GM23248 (cell line): ENCODE results near the gene GPR39. TPM values are rescaled to one million over a fixed set of nuclear protein-coding genes. Genes with fewer than 3 reads are reported as not detected.
"Not testable (repeated sequence)": the region's sequence is repeated elsewhere in the genome, so short reads cannot be mapped to it uniquely, and the experiment has no call there.

ENCODE experiments used
- DNase-seq: peaks from one replicate; pipeline ENCODE4 v3.0.0-alpha.2; 2015
- H2AFZ ChIP-seq: fragments of 200-600 bp; sonication (generic); 2 replicates; pipeline ENCODE4 v1.6.1; 2016; ENCODE audit warnings: antibody characterized with exemption
- H3F3A ChIP-seq: fragments of 200-600 bp; sonication (generic); 2 replicates; pipeline ENCODE4 v1.6.1; 2016; ENCODE audit warnings: mild to moderate bottlenecking, antibody characterized with exemption, mixed run types; ENCODE audit not compliant: insufficient read depth
- H3K27ac ChIP-seq: fragments of 200-600 bp; sonication (generic); 2 replicates; pipeline ENCODE4 v1.5.1; 2016; ENCODE audit warnings: mild to moderate bottlenecking
- H3K27me3 ChIP-seq: fragments of 200-600 bp; sonication (generic); replicated peaks from 2 replicates; pipeline ENCODE4 v1.6.1; 2016; ENCODE audit warnings: mild to moderate bottlenecking; ENCODE audit not compliant: insufficient read depth
- H3K36me3 ChIP-seq: fragments of 200-600 bp; sonication (generic); 2 replicates; pipeline ENCODE4 v1.6.1; 2016; ENCODE audit warnings: low read depth, mild to moderate bottlenecking
- H3K4me1 ChIP-seq: fragments of 200-600 bp; sonication (generic); 2 replicates; pipeline ENCODE4 v1.6.1; 2016; ENCODE audit warnings: mild to moderate bottlenecking; ENCODE audit not compliant: insufficient read depth
- H3K4me2 ChIP-seq: fragments of 200-600 bp; sonication (generic); one replicate; pipeline ENCODE4 v1.6.1; 2016; ENCODE audit warnings: mild to moderate bottlenecking; ENCODE audit not compliant: unreplicated experiment
- H3K4me3 ChIP-seq: fragments of 200-600 bp; sonication (generic); 2 replicates; pipeline ENCODE4 v1.5.1; 2016; ENCODE audit warnings: mild to moderate bottlenecking
- H3K79me2 ChIP-seq: fragments of 200-600 bp; sonication (generic); 2 replicates; pipeline ENCODE4 v1.6.1; 2016; ENCODE audit warnings: mild to moderate bottlenecking; ENCODE audit not compliant: insufficient read depth
- H3K9ac ChIP-seq: fragments of 200-600 bp; sonication (generic); 2 replicates; pipeline ENCODE4 v1.6.1; 2016; ENCODE audit warnings: mild to moderate bottlenecking
- H3K9me2 ChIP-seq: fragments of 200-600 bp; sonication (generic); 2 replicates; pipeline ENCODE4 v1.6.1; 2016; ENCODE audit warnings: mixed run types, mild to moderate bottlenecking, moderate library complexity; ENCODE audit not compliant: insufficient read depth
- H3K9me3 ChIP-seq: fragments of 200-600 bp; sonication (generic); one replicate; pipeline ENCODE4 v1.6.1; 2017; ENCODE audit warnings: low read depth
- H4K20me1 ChIP-seq: fragments of 200-600 bp; sonication (generic); 2 replicates; pipeline ENCODE4 v1.6.0; 2016; ENCODE audit not compliant: insufficient read depth
- EZH2 ChIP-seq: fragments of 200-600 bp; sonication (generic); IDR thresholded peaks from 2 replicates; pipeline ENCODE4 v1.6.1; 2018; ENCODE audit warnings: antibody characterized with exemption, mild to moderate bottlenecking; ENCODE audit not compliant: insufficient read depth, poor library complexity, severe bottlenecking
- EZH2phosphoT487 ChIP-seq: fragments of 200-600 bp; sonication (generic); IDR thresholded peaks from 2 replicates; pipeline ENCODE4 v1.6.1; 2018; ENCODE audit warnings: antibody characterized with exemption, moderate library complexity, mild to moderate bottlenecking, low read depth; ENCODE audit not compliant: insufficient read depth
- WGBS, 2 experiments: methylation state at CpG; one replicate each; pipeline ENCODE4 v1.1.6; 2015 to 2017; ENCODE audit warnings: low lambda C conversion rate in 2 of 2, low coverage in 1 of 2; ENCODE audit errors: missing lambda C conversion rate in 2 of 2; 5-methylcytosine and 5-hydroxymethylcytosine counted together
- in situ Hi-C: fragments of 300-500 bp; cut with MboI; formaldehyde crosslinking; loops from 2 replicates; pipeline ENCODE4 v1.15.0; 2020
- polyA plus RNA-seq: library from polyadenylated mRNA; unstranded; fragments of >200 nt; fragmentation: Nextera tagmentation; extraction: Ambion mirVana; gene quantifications from 2 replicates; pipeline ENCODE4 v1.2.1, GENCODE V29; 2016
- total RNA-seq: library from RNA; depleted of rRNA; stranded (reverse); fragments of >200 nt; shearing (Covaris generic); gene quantifications from 2 replicates; pipeline ENCODE4 v1.2.3, GENCODE V29; 2014

GPR39 gene
- total and polyA plus RNA-seq, 2 experiments from 2014 or later, result 1.6 to 2.6 TPM

DNA sequence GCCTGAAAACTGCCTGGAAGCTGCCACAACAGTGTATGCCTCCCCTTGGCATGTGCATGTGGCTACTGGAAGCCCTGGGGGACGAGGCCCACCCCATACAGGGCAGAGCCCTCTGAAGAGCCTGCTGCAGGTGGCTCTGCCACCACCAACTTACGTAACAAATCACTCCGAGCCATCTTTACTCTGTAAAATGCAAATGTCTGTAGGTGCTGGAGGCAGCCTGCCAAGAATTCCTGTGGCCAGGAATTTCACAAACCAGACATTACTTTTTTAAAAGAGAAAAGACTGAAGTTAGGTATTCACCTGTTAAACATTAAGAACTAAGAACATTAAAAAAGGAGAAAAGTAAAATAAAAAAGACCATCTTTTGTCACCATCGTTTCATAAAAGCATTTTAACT lies 106.3 kb downstream of the GPR39 start:
- no peak for DNase-seq
- WGBS, 2 experiments, result 47% methylated on average over 4 of the region's 4 CpGs
- Histone ChIP-seq H3K9me3 (no peaks in the 10 kb centered on the region), H3K9me2 (no peaks in the 10 kb centered on the region), H3K79me2 (no peaks in the 10 kb centered on the region), H3K4me1 (no peaks in the 10 kb centered on the region), H4K20me1 (no peaks in the 10 kb centered on the region), H2AFZ (no peak overlapping the region), H3K9ac (no peak overlapping the region), H3F3A (no peaks in the 10 kb centered on the region), H3K4me2 (no peak overlapping the region), H3K4me3 (no peak overlapping the region), H3K27ac (no peak overlapping the region), H3K27me3 (no peaks in the 10 kb centered on the region), H3K36me3 (no peaks in the 10 kb centered on the region)
- TF ChIP-seq EZH2phosphoT487, result no peak
- no peak for TF ChIP-seq EZH2
- in situ Hi-C loops, result no loop called here

DNA sequence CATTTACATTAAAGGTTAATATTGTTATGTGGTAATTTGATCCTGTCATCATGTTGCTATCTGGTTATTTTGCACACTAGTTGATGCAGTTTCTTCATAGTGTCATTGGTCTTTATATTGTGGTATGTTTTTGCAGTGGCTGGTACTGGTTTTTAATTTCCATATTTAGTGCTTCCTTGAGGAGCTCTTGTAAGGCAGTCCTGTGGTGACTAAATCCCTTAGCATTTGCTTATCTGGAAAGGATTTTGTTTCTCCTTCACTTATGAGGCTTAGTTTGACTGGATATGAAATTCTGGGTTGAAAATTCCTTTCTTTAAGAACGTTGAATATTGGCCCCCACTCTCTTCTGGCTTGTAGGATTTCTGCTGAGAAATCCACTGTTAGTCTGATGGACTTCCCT lies 120.5 kb downstream of the GPR39 start:
- DNase-seq, H3K9me3 ChIP-seq, H3K27ac ChIP-seq, H3K79me2 ChIP-seq, H3K9ac ChIP-seq, H3K4me1 ChIP-seq, H3K9me2 ChIP-seq, H3K4me3 ChIP-seq, H2AFZ ChIP-seq, H3K4me2 ChIP-seq, H4K20me1 ChIP-seq, H3F3A ChIP-seq, H3K36me3 ChIP-seq, H3K27me3 ChIP-seq: not testable (repeated sequence)
- 8 to 25% methylated on average over 1 of the region's 1 CpG for WGBS, 2 experiments
- in situ Hi-C loops, result loop anchor here (25.0 kb wide), 2 partner anchors 1025 to 1300 kb away; partner anchors contain the start of gene NCKAP5

DNA sequence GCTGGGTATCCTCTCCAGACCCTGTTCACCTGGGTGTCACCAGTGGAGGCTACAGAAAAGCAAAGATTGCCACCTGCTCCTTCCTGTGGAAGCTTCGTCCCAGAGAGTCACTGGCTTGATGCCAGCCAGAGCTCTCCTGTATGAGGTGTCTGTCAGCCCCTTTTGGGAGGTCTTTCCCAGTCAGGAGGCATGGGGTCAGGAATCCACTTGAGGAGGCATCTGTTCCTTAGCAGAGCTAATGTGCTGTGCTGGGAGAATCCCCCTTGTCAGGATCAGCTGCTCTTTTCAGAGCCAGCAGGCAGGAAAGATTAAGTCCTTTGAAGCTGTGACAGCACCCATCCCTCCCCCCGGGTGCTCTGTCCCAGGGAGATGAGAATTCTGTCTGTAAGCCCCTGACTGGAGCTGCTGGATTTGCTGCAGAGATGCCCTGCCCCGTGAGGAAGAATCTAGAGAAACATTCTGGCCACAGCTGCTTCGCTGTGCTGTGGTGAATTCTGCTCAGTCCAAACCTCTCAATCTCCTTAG lies 121.8 kb downstream of the GPR39 start:
- H3K4me3 ChIP-seq, result no peak overlapping the region
- no peaks in the 10 kb centered on the region for H4K20me1 ChIP-seq
- no peaks in the 10 kb centered on the region for H3K9me3 ChIP-seq
- H3K27me3 ChIP-seq, result no peaks in the 10 kb centered on the region
- H3K36me3 ChIP-seq, result no peaks in the 10 kb centered on the region
- DNase-seq, result no peak
- no peak overlapping the region for H2AFZ ChIP-seq
- no peaks in the 10 kb centered on the region for H3K79me2 ChIP-seq
- no peaks in the 10 kb centered on the region for H3K4me1 ChIP-seq
- no peak overlapping the region for H3K4me2 ChIP-seq
- 25 to 32% methylated on average over 4 of the region's 4 CpGs for WGBS, 2 experiments
- no peak overlapping the region for H3K9ac ChIP-seq
- TF ChIP-seq EZH2phosphoT487 (no peak), EZH2 (no peak)
- no peak overlapping the region for H3K27ac ChIP-seq
- H3K9me2 ChIP-seq, result no peaks in the 10 kb centered on the region
- no peaks in the 10 kb centered on the region for H3F3A ChIP-seq
- in situ Hi-C loops, result loop anchor here (25.0 kb wide), 2 partner anchors 1024 to 1299 kb away; partner anchors contain the start of gene NCKAP5

DNA sequence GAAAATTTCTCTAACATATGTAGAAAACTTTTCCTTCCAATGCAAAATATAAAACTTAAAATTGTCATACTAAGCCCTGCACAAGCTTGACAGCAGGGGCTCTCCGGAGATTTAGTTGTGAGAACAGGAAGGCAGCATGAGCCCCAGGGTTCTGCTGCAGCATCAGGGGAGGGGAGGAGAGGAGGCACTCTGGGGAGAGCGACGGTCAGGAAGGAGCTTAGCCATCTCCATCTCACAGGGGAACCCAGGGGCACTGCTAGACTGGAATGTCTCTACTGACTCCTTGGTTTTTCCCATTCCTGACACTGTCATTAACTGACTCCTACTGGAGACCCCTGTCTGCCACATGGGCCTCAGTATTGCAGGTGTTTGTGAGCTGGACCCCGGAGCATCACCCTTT lies 123.6 kb downstream of the GPR39 start:
- in situ Hi-C loops, result loop anchor here (10.0 to 25.0 kb wide), 3 partner anchors 625 to 1297 kb away; partner anchors contain the start of gene NCKAP5
- 26 to 49% methylated on average over 4 of the region's 4 CpGs for WGBS, 2 experiments
- no peaks in the 10 kb centered on the region for H3K4me1 ChIP-seq

More for the DNA sequence above, 123.6 kb downstream of the GPR39 start:
- Histone ChIP-seq H3K27me3 (no peaks in the 10 kb centered on the region), H3K27ac (no peak overlapping the region), H3K9me2 (no peaks in the 10 kb centered on the region), H3K4me3 (no peak overlapping the region), H3F3A (no peaks in the 10 kb centered on the region), H3K36me3 (no peaks in the 10 kb centered on the region), H2AFZ (no peak overlapping the region), H3K4me2 (no peak overlapping the region), H3K79me2 (no peaks in the 10 kb centered on the region), H3K9ac (no peak overlapping the region), H4K20me1 (no peaks in the 10 kb centered on the region), H3K9me3 (no peaks in the 10 kb centered on the region)
- DNase-seq, result no peak
- TF ChIP-seq EZH2phosphoT487, result no peak
- no peak for TF ChIP-seq EZH2
